ENCODE measurements around the gene PRR23E. TPM values are rescaled to one million over a fixed set of nuclear protein-coding genes. Genes with fewer than 3 reads are reported as not detected.

The PRR23E gene
- total and polyA plus RNA-seq, 12 donors, result not detected

DNA sequence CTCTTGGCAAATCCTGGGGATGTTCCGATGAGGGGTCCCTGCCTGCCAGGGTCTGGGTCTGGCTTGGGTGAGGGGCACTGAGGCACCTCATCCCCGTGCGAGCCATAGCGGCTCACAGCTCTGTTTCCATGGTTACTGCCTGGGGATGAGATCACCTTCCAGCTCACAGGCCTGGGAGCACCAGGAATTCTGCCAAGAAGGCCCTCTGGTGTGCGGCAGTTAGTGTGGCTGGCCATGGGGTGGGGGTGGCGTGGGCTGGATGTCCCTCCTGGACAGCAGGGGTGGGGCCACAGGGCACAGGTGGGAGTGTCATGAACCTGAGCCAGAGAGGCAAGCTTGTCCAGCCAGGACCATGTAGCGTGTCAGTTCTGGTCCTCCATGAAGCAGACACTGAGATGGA is 22.1 kb upstream of the PRR23E start:
- Histone ChIP-seq H3K9me3 (replicated peaks in 1 of 3) (no peaks in the 10 kb centered on the region), H3K36me3 (replicated peaks in 1 of 2) (no peaks in the 10 kb centered on the region), H3K27ac (no peak overlapping the region), H3K4me1 (replicated peaks in 1 of 2) (no peaks in the 10 kb centered on the region), H3K4me3 (no peak overlapping the region), H3K27me3 (peaks cover 4% of the 10 kb centered on the region)
- TF ChIP-seq CTCF (IDR thresholded peaks at IDR 0.05) (no peak), POLR2A (IDR thresholded peaks at IDR 0.05) (no peak)
- WGBS, 4 donors, result 13 to 79% (median 37%) methylated on average over 2 to 7 of the region's 7 CpGs
- DNase-seq, result peak in 5 of 7 donors; percentile 19 to 91 (median 46)
- intact Hi-C loops (cut with DNase I), result loop anchor here in 1 of 2 donors (10.0 kb wide), 1 partner anchor 186 kb away; the partner anchor contains the start of gene PLXNA1

- intact Hi-C loops (cut with DNase I), result loop anchor here in 1 of 2 donors (10.0 kb wide), 1 partner anchor 187 kb away; the partner anchor contains the start of gene PLXNA1
- DNase-seq, result no peak
These were observed 21.6 kb upstream of the PRR23E start for GRCh38 chr3:127171320-127171719.

GRCh38 chr3:127171721-127172120 is 21.2 kb upstream of the PRR23E start:
- Histone ChIP-seq H3K4me3 (no peak overlapping the region), H3K36me3 (replicated peaks in 1 of 2) (no peaks in the 10 kb centered on the region), H3K27ac (peak overlapping the region in 1 of 5 donors; percentile 8), H3K4me1 (replicated peaks in 1 of 2) (no peaks in the 10 kb centered on the region), H3K9me3 (replicated peaks in 1 of 3) (no peaks in the 10 kb centered on the region), H3K27me3 (peaks cover 4% of the 10 kb centered on the region)
- peak in 1 of 7 donors; percentile 48 for DNase-seq
- 83 to 94% (median 89%) methylated on average over 4 of the region's 4 CpGs for WGBS, 4 donors
- intact Hi-C loops (cut with DNase I), result loop anchor here in 1 of 2 donors (10.0 kb wide), 1 partner anchor 187 kb away; the partner anchor contains the start of gene PLXNA1
- TF ChIP-seq CTCF (IDR thresholded peaks at IDR 0.05) (no peak), POLR2A (IDR thresholded peaks at IDR 0.05) (no peak)

More at GRCh38 chr3:127171320-127171719, 21.6 kb upstream of the PRR23E start:
- Histone ChIP-seq H3K36me3 (replicated peaks in 1 of 2) (no peaks in the 10 kb centered on the region), H3K4me1 (replicated peaks in 1 of 2) (no peaks in the 10 kb centered on the region), H3K4me3 (no peak overlapping the region), H3K27ac (peak overlapping the region in 1 of 5 donors; percentile 8), H3K9me3 (replicated peaks in 1 of 3) (no peaks in the 10 kb centered on the region), H3K27me3 (peaks cover 4% of the 10 kb centered on the region)
- TF ChIP-seq POLR2A (IDR thresholded peaks at IDR 0.05) (no peak), CTCF (IDR thresholded peaks at IDR 0.05) (no peak)
- 69 to 76% (median 72%) methylated on average over 5 to 6 of the region's 6 CpGs for WGBS, 4 donors

- H3K27me3 ChIP-seq, result peaks cover 4% of the 10 kb centered on the region
- 83 to 91% (median 87%) methylated on average over 5 of the region's 5 CpGs for WGBS, 4 donors
- H3K9me3 ChIP-seq (replicated peaks in 1 of 3), result no peaks in the 10 kb centered on the region
- H3K27ac ChIP-seq, result peak overlapping the region in 1 of 5 donors; percentile 47
- no peak overlapping the region for H3K4me3 ChIP-seq
- no peak for DNase-seq
- no peak for TF ChIP-seq CTCF (IDR thresholded peaks at IDR 0.05)
- no peak for TF ChIP-seq POLR2A (IDR thresholded peaks at IDR 0.05)
- intact Hi-C loops (cut with DNase I), result loop anchor here in 1 of 2 donors (10.0 kb wide), 1 partner anchor 187 kb away; the partner anchor contains the start of gene PLXNA1
- no peaks in the 10 kb centered on the region for H3K36me3 ChIP-seq (replicated peaks in 1 of 2)
- no peaks in the 10 kb centered on the region for H3K4me1 ChIP-seq (replicated peaks in 1 of 2)
These were observed 20.7 kb upstream of the PRR23E start for GRCh38 chr3:127172211-127172610.
